Smooth muscle cell (in vitro differentiated cells): ENCODE measurements around the gene POLD1. TPM values are rescaled to one million over a fixed set of nuclear protein-coding genes. Genes with fewer than 3 reads are reported as not detected.

Experiments used
- DNase-seq: peaks from one replicate; lab custom pipeline; 2025; ENCODE audit not compliant: unreplicated experiment; lab: John Stamatoyannopoulos, UW
- H2AFZ ChIP-seq: fragments of 200-600 bp; sonication (generic); 2 replicates; pipeline ENCODE4 v1.6.0; 2016; ENCODE audit warnings: antibody characterized with exemption, low read depth, mild to moderate bottlenecking
- H3F3A ChIP-seq: fragments of 200-600 bp; sonication (generic); 2 replicates; pipeline ENCODE4 v1.6.0; 2017; ENCODE audit warnings: antibody characterized with exemption, low read depth
- H3K27ac ChIP-seq: fragments of 200-600 bp; sonication (generic); 2 replicates; pipeline ENCODE4 v1.5.1; 2016; ENCODE audit warnings: low read depth, mild to moderate bottlenecking
- H3K27me3 ChIP-seq: fragments of 200-600 bp; sonication (generic); 2 replicates; pipeline ENCODE4 v1.6.1; 2016; ENCODE audit warnings: low read depth, mild to moderate bottlenecking
- H3K36me3 ChIP-seq: fragments of 200-600 bp; sonication (generic); 2 replicates; pipeline ENCODE4 v1.5.1; 2016; ENCODE audit warnings: low read depth
- H3K4me1 ChIP-seq: fragments of 200-600 bp; sonication (generic); 2 replicates; pipeline ENCODE4 v1.5.1; 2016; ENCODE audit warnings: low read depth
- H3K4me2 ChIP-seq: fragments of 200-600 bp; sonication (generic); 2 replicates; pipeline ENCODE4 v1.6.0; 2016; ENCODE audit warnings: mild to moderate bottlenecking
- H3K4me3 ChIP-seq: fragments of 200-600 bp; sonication (generic); 2 replicates; pipeline ENCODE4 v1.5.1; 2016; ENCODE audit warnings: mild to moderate bottlenecking
- H3K79me2 ChIP-seq: fragments of 200-600 bp; sonication (generic); 2 replicates; pipeline ENCODE4 v1.6.0; 2016; ENCODE audit warnings: low read depth, mild to moderate bottlenecking
- H3K9ac ChIP-seq: fragments of 200-600 bp; sonication (generic); 2 replicates; pipeline ENCODE4 v1.6.0; 2016; ENCODE audit warnings: low read depth
- H3K9me3 ChIP-seq: fragments of 200-600 bp; sonication (generic); replicated peaks from 2 replicates; pipeline ENCODE4 v1.5.1; 2016; ENCODE audit warnings: low read depth
- H4K20me1 ChIP-seq: fragments of 200-600 bp; sonication (generic); 2 replicates; pipeline ENCODE4 v1.6.0; 2016; ENCODE audit warnings: low read depth
- WGBS: methylation state at CpG from one replicate; pipeline ENCODE4 v1.1.7; 2016; ENCODE audit warnings: low lambda C conversion rate; 5-methylcytosine and 5-hydroxymethylcytosine counted together
- polyA plus RNA-seq: library from polyadenylated mRNA; unstranded; fragments of >200 nt; fragmentation: Nextera tagmentation; extraction: Ambion mirVana; gene quantifications from 2 replicates; pipeline ENCODE4 v1.2.1, GENCODE V29; 2016
- total RNA-seq: library from RNA; depleted of rRNA; stranded (reverse); fragments of >200 nt; gene quantifications from 2 replicates; pipeline ENCODE4 v1.2.3, GENCODE V29; 2014
- TF ChIP-seq, protein P1 (sequence below): fragments of 200-600 bp; sonication (generic); IDR thresholded peaks from 2 replicates; pipeline ENCODE4 v1.5.1; 2017; ENCODE audit warnings: borderline replicate concordance, mild to moderate bottlenecking, antibody characterized with exemption; ENCODE audit not compliant: insufficient read depth, poor library complexity, severe bottlenecking

The POLD1 gene
- total and polyA plus RNA-seq, 2 experiments from 2014 or later = 14.9 to 37.6 TPM

DNA sequence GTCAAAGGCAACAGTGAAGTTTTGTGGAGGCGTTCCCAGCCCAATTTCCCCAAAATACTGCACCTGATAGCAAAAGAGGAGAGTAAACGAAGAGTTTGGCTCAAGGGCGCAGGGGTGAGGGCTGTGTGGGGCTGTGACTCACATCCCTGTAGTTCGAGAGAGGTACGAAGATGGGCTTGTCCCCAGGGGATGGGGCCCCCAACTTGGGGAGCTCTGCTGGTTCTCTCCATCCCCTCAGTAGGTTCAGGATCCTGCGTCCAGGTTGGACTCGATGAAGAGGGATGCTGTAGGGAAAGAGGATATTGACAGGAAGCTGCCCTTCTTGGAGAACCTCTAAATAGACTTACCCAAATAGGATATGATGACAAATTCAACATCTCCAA lies 22.1 kb upstream of the POLD1 start:
- no peaks in the 10 kb centered on the region for H3K4me1 ChIP-seq

DNA sequence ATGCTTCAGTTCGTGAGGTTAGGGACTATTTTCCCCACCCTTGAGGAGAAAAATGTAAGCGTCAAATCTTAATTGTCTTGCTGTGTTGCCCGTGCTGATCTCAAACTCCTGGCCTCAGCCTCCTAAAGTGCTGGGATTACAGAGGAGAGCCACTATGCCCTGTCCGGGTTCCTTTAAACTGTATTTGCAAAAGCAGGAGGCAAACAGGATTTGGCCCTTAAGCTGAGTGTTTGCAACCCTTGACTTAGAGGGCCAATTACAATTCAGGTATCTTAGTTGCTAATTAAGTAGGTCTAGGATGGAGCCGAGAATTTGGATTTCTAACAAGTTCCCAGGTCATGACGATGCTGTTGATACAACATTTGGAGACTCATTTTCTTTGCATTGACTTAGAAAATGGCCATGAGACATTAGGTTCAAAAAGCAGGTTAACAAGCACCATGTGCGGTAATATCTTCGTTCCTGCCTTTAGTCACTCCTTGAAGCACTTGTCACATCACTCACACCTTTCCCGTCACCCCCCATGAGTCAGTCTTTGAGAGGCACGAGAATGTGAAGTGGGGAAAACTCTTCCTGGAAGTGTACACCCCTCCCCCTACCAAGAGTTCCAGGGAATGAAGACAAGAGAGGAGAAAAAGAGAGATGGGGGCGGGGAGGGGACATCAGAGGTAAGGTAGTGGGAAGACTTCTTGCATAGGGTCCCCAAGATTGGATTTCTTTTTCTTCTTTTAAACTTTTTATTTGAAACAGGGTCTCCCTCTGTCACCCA lies 21.3 kb upstream of the POLD1 start:
- WGBS = 71% methylated on average over 11 of the region's 11 CpGs
- Histone ChIP-seq H3K4me2 (no peak overlapping the region), H3K27ac (no peak overlapping the region), H3K4me3 (no peak overlapping the region), H3K27me3 (no peaks in the 10 kb centered on the region), H3K79me2 (no peaks in the 10 kb centered on the region), H3K4me1 (no peaks in the 10 kb centered on the region), H3F3A (no peaks in the 10 kb centered on the region), H4K20me1 (no peaks in the 10 kb centered on the region), H3K9me3 (no peaks in the 10 kb centered on the region), H2AFZ (no peak overlapping the region), H3K36me3 (no peaks in the 10 kb centered on the region), H3K9ac (no peak overlapping the region)
- TF ChIP-seq, protein P1, sequence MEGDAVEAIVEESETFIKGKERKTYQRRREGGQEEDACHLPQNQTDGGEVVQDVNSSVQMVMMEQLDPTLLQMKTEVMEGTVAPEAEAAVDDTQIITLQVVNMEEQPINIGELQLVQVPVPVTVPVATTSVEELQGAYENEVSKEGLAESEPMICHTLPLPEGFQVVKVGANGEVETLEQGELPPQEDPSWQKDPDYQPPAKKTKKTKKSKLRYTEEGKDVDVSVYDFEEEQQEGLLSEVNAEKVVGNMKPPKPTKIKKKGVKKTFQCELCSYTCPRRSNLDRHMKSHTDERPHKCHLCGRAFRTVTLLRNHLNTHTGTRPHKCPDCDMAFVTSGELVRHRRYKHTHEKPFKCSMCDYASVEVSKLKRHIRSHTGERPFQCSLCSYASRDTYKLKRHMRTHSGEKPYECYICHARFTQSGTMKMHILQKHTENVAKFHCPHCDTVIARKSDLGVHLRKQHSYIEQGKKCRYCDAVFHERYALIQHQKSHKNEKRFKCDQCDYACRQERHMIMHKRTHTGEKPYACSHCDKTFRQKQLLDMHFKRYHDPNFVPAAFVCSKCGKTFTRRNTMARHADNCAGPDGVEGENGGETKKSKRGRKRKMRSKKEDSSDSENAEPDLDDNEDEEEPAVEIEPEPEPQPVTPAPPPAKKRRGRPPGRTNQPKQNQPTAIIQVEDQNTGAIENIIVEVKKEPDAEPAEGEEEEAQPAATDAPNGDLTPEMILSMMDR = no peak
- no peak for DNase-seq

More for the DNA sequence above, 22.1 kb upstream of the POLD1 start:
- Histone ChIP-seq H3K27ac (no peak overlapping the region), H3K36me3 (no peaks in the 10 kb centered on the region), H3K4me3 (no peak overlapping the region), H3K4me2 (no peak overlapping the region), H3K9me3 (no peaks in the 10 kb centered on the region), H4K20me1 (no peaks in the 10 kb centered on the region), H3F3A (no peaks in the 10 kb centered on the region), H3K79me2 (no peaks in the 10 kb centered on the region), H2AFZ (no peak overlapping the region), H3K9ac (no peak overlapping the region), H3K27me3 (no peaks in the 10 kb centered on the region)
- 94% methylated on average over 7 of the region's 7 CpGs for WGBS
- TF ChIP-seq, protein P1 = no peak
- no peak for DNase-seq

DNA sequence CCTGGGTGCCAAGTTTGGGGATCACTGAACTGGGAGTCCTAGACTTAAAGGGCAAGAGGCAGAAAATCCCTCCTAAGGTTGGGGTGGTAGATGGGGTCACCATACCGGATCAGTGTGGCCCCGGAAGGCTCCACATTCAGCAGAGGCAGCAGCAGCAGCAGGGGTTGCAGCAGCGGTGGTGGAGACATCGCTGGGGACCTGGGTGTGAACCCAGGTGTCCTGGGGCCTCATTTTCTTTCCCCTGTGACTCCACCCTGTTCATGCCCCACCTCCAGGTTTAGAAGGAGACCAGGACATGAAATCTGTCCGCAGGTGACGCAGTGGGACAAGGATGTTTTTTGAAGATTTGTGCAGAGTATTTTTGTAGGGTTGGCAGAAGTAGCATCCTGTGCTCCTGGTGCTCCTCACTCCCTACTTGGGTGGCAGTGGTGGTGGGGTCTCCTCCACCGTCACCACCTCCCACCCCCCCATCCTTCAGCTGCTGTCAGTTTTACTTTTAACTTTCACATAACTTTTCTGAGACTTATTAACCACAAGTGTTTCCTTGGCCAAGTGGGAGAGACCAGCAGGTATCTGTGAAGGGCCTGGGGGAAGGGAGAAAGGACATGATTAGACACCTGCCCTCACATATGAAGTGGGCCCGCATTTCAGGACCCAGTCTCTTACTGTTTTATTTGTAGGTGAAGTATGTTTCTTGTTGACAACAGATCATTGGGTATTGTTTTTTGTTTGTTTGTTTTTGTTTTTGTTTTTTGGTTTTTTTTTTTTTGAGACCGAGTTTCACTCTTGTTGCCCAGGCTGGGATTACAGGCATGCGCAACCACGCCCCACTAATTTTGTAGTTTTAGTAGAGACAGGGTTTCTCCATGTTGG lies 18.5 kb upstream of the POLD1 start, which contains the start of gene NAPSA:
Gene NAPSA, minus strand, starts transcription at position 206 of the 873 bp plus-strand sequence. Its CDS starts 18 bp downstream, at position 188.
- WGBS = 95% methylated on average over 11 of the region's 11 CpGs
- DNase-seq = no peak
- no peaks in the 10 kb centered on the region for H3F3A ChIP-seq
- no peaks in the 10 kb centered on the region for H3K9me3 ChIP-seq
- H2AFZ ChIP-seq = no peak within 1 kb of the TSS
- no peak within 1 kb of the TSS for H3K4me2 ChIP-seq
- H4K20me1 ChIP-seq = no peaks in the 10 kb centered on the region
- no peaks in the 10 kb centered on the region for H3K36me3 ChIP-seq
- H3K4me3 ChIP-seq = no peak within 1 kb of the TSS
- H3K27me3 ChIP-seq = no peaks in the 10 kb centered on the region
- H3K79me2 ChIP-seq = no peaks in the 10 kb centered on the region
- no peak within 1 kb of the TSS for H3K27ac ChIP-seq
- TF ChIP-seq, protein P1 = no peak
- H3K9ac ChIP-seq = no peak within 1 kb of the TSS
- no peaks in the 10 kb centered on the region for H3K4me1 ChIP-seq
